H9 (cell line): ENCODE measurements around the gene HECTD1. TPM values are rescaled to one million over a fixed set of nuclear protein-coding genes. Genes with fewer than 3 reads are reported as not detected.

Source experiments
- DNase-seq: peaks from one replicate; pipeline ENCODE4 v3.0.0-alpha.2; 2017
- H2AFZ ChIP-seq: one replicate; pipeline ENCODE4 v1.6.1; 2013; ENCODE audit warnings: mild to moderate bottlenecking, low read length, control low read depth, moderate library complexity
- H2AK5ac ChIP-seq: 2 replicates; pipeline ENCODE4 v1.6.1; 2013; ENCODE audit warnings: low read length, control low read depth, mixed read lengths; ENCODE audit not compliant: insufficient read length
- H2BK120ac ChIP-seq: one replicate; pipeline ENCODE4 v1.6.1; 2013; ENCODE audit warnings: low read depth, mild to moderate bottlenecking, low read length, control low read depth, inconsistent platforms; ENCODE audit not compliant: poor library complexity, severe bottlenecking
- H2BK12ac ChIP-seq: 2 replicates; pipeline ENCODE4 v1.6.1; 2013; ENCODE audit warnings: low read length, control low read depth, mixed read lengths, low read depth; ENCODE audit not compliant: insufficient read length
- H2BK15ac ChIP-seq: 2 replicates; pipeline ENCODE4 v1.6.1; 2013; ENCODE audit warnings: low read depth, low read length, control low read depth
- H2BK20ac ChIP-seq: one replicate; pipeline ENCODE4 v1.6.1; 2013; ENCODE audit warnings: low read depth, mild to moderate bottlenecking, low read length, control low read depth, inconsistent platforms; ENCODE audit not compliant: poor library complexity, severe bottlenecking
- H2BK5ac ChIP-seq: 2 replicates; pipeline ENCODE4 v1.6.1; 2013; ENCODE audit warnings: low read length, control low read depth, mixed read lengths; ENCODE audit not compliant: insufficient read length
- H3K14ac ChIP-seq: 2 replicates; pipeline ENCODE4 v1.6.1; 2013; ENCODE audit warnings: low read length, control low read depth; ENCODE audit not compliant: insufficient read depth
- H3K18ac ChIP-seq: 2 replicates; pipeline ENCODE4 v1.6.1; 2013; ENCODE audit warnings: low read depth, mild to moderate bottlenecking, mixed read lengths, low read length, control low read depth; ENCODE audit not compliant: insufficient read length
- H3K23ac ChIP-seq: 2 replicates; pipeline ENCODE4 v1.6.1; 2013; ENCODE audit warnings: low read length, control low read depth, mixed read lengths, low read depth; ENCODE audit not compliant: insufficient read length
- H3K23me2 ChIP-seq: 2 replicates; pipeline ENCODE4 v1.6.1; 2013; ENCODE audit warnings: low read depth, mild to moderate bottlenecking, mixed read lengths, low read length, control low read depth; ENCODE audit not compliant: insufficient read length, poor library complexity, severe bottlenecking
- H3K27ac ChIP-seq: 2 replicates; pipeline ENCODE4 v1.5.1; 2013; ENCODE audit warnings: low read length, control low read depth, mixed read lengths, low read depth; ENCODE audit not compliant: insufficient read length
- H3K27me3 ChIP-seq: 2 replicates; pipeline ENCODE4 v1.6.1; 2013; ENCODE audit warnings: low read length, control low read depth, inconsistent platforms; ENCODE audit not compliant: insufficient read depth
- H3K4ac ChIP-seq: 2 replicates; pipeline ENCODE4 v1.6.1; 2013; ENCODE audit warnings: low read depth, mild to moderate bottlenecking, control low read depth, inconsistent platforms, low read length, moderate library complexity
- H3K4me1 ChIP-seq: 2 replicates; pipeline ENCODE4 v1.6.1; 2013; ENCODE audit warnings: low read length, control low read depth, inconsistent platforms; ENCODE audit not compliant: insufficient read depth
- H3K4me2 ChIP-seq: 2 replicates; pipeline ENCODE4 v1.6.1; 2013; ENCODE audit warnings: low read length, control low read depth, mixed read lengths; ENCODE audit not compliant: insufficient read length, insufficient read depth
- H3K56ac ChIP-seq: 2 replicates; pipeline ENCODE4 v1.6.1; 2013; ENCODE audit warnings: low read depth, mild to moderate bottlenecking, mixed read lengths, low read length, control low read depth; ENCODE audit not compliant: insufficient read length
- H3K79me1 ChIP-seq: 2 replicates; pipeline ENCODE4 v1.6.1; 2013; ENCODE audit warnings: low read depth, mild to moderate bottlenecking, moderate library complexity, low read length, control low read depth, inconsistent platforms; ENCODE audit not compliant: insufficient read depth, poor library complexity, severe bottlenecking
- H3K79me2 ChIP-seq: 2 replicates; pipeline ENCODE4 v1.6.1; 2013; ENCODE audit warnings: low read length, control low read depth, inconsistent platforms; ENCODE audit not compliant: insufficient read depth
- H3K9ac ChIP-seq: 2 replicates; pipeline ENCODE4 v1.6.1; 2013; ENCODE audit warnings: low read length, control low read depth, mixed read lengths; ENCODE audit not compliant: insufficient read length; ENCODE audit errors: extremely low read depth
- H3K9me3 ChIP-seq: one replicate; pipeline ENCODE4 v1.6.1; 2013; ENCODE audit warnings: low read depth, low read length, inconsistent platforms; ENCODE audit not compliant: control insufficient read depth
- H3T11ph ChIP-seq: one replicate; pipeline ENCODE4 v1.6.1; 2013; ENCODE audit warnings: mild to moderate bottlenecking, low read length, control low read depth, inconsistent platforms
- H4K20me1 ChIP-seq: one replicate; pipeline ENCODE4 v1.6.1; 2013; ENCODE audit not compliant: control insufficient read depth, insufficient read length, insufficient read depth
- H4K5ac ChIP-seq: 2 replicates; pipeline ENCODE4 v1.6.1; 2013; ENCODE audit warnings: low read depth, mild to moderate bottlenecking, mixed read lengths, low read length, control low read depth; ENCODE audit not compliant: insufficient read length
- H4K8ac ChIP-seq: replicated peaks from 2 replicates; pipeline ENCODE4 v1.6.1; 2013; ENCODE audit warnings: low read length, control low read depth, mixed read lengths, low read depth; ENCODE audit not compliant: insufficient read length
- H4K91ac ChIP-seq: 2 replicates; pipeline ENCODE4 v1.6.1; 2013; ENCODE audit warnings: low read depth, mild to moderate bottlenecking, moderate library complexity, mixed read lengths, low read length, control low read depth; ENCODE audit not compliant: insufficient read length
- H3K27ac Mint-ChIP-seq, 3 experiments: 2 replicates in 2 of 3; 3 replicates in 1 of 3; pipeline ENCODE4 v1.8.0; 2020 to 2021; ENCODE audit warnings: mixed read lengths in 3 of 3, mild to moderate bottlenecking in 1 of 3, moderate library complexity in 1 of 3
- H3K27me3 Mint-ChIP-seq: 2 replicates; pipeline ENCODE4 v1.8.0; 2021; ENCODE audit warnings: low read depth, mild to moderate bottlenecking, moderate library complexity, mixed read lengths
- H3K36me3 Mint-ChIP-seq, 3 experiments: 2 replicates in 2 of 3; 3 replicates in 1 of 3; pipeline ENCODE4 v1.8.0; 2020 to 2021; ENCODE audit warnings: low read depth in 3 of 3, mixed read lengths in 3 of 3; ENCODE audit not compliant: insufficient read depth in 1 of 3
- H3K4me1 Mint-ChIP-seq, 2 experiments: 2 replicates each; pipeline ENCODE4 v1.8.0; 2020; ENCODE audit warnings: mixed read lengths in 2 of 2
- H3K4me3 Mint-ChIP-seq, 2 experiments: 2 replicates in 1 of 2; 3 replicates in 1 of 2; pipeline ENCODE4 v1.8.0; 2020 to 2021; ENCODE audit warnings: mild to moderate bottlenecking in 2 of 2, mixed read lengths in 2 of 2, moderate library complexity in 1 of 2
- H3K9me3 Mint-ChIP-seq, 2 experiments: 2 replicates in 1 of 2; 3 replicates in 1 of 2; pipeline ENCODE4 v1.8.0; 2020; ENCODE audit warnings: mild to moderate bottlenecking in 2 of 2, mixed read lengths in 2 of 2, moderate library complexity in 1 of 2
- CTCF ChIP-seq: fragments of 200-600 bp; sonication (generic); conservative IDR thresholded peaks from 3 replicates; pipeline ENCODE4 v1.8.0; 2021; ENCODE audit warnings: antibody characterized with exemption, mild to moderate bottlenecking
- WGBS: extraction: QIAGEN DNeasy Blood & Tissue Kit; methylation state at CpG from one replicate; pipeline ENCODE4 v1.1.7; 2013; ENCODE audit warnings: missing lambda C conversion rate, low lambda C conversion rate, mixed read lengths; ENCODE audit not compliant: insufficient read length; ENCODE audit errors: extremely low coverage; 5-methylcytosine and 5-hydroxymethylcytosine counted together
- total RNA-seq: library from RNA; stranded (reverse); gene quantifications from 2 replicates; pipeline ENCODE4 v1.2.1, GENCODE V29; 2021

Gene HECTD1
- total RNA-seq, 1 experiment from 2014 or later, result 135 TPM

GRCh38 chr14:31181271-31181670 lies 26.3 kb downstream of the HECTD1 start:
- Histone ChIP-seq H4K20me1 (no peaks in the 10 kb centered on the region), H2BK5ac (no peak overlapping the region), H3K27ac (no peak overlapping the region), H3K18ac (no peak overlapping the region), H4K5ac (no peak overlapping the region), H3K27me3 (no peaks in the 10 kb centered on the region), H3K4me1 (no peaks in the 10 kb centered on the region), H3K4ac (no peak overlapping the region), H2BK120ac (no peak overlapping the region), H3K9ac (no peak overlapping the region), H2BK20ac (no peak overlapping the region), H3K79me2 (peaks cover 1% of the 10 kb centered on the region; the same call in 1 of the 2 replicates), H2BK15ac (no peak overlapping the region), H3K9me3 (no peaks in the 10 kb centered on the region), H3K79me1 (peaks cover 2% of the 10 kb centered on the region), H2AK5ac (no peak overlapping the region), H2BK12ac (no peak overlapping the region), H3K56ac (no peak overlapping the region), H3K23ac (no peak overlapping the region), H2AFZ (no peak overlapping the region), H3K14ac (no peak overlapping the region), H4K91ac (no peak overlapping the region), H3T11ph (no peak overlapping the region), H3K4me2 (no peak overlapping the region), H4K8ac (no peak overlapping the region), H3K23me2 (no peaks in the 10 kb centered on the region)
- Mint-ChIP-seq H3K4me1 (no peaks in the 10 kb centered on the region), H3K4me3 (no peak overlapping the region), H3K9me3 (no peaks in the 10 kb centered on the region), H3K36me3 (peaks cover 6 to 32% (median 22%) of the 10 kb centered on the region in 3 experiments; a peak in 5 of 7 replicates), H3K27ac (peak overlapping the region in 1 of 3 experiments; percentile 68; a peak in 2 of 7 replicates), H3K27me3 (no peaks in the 10 kb centered on the region)
- no CpG with 5 or more reads among the region's 3 CpGs for WGBS
- DNase-seq, result no peak
- TF ChIP-seq CTCF, result no peak
